Right atrium auricular region (tissue), 2 donors: ENCODE results near the gene NR1H4. TPM values are rescaled to one million over a fixed set of nuclear protein-coding genes. Genes with fewer than 3 reads are reported as not detected.
"Not testable (repeated sequence)": the region's sequence is repeated elsewhere in the genome, so short reads cannot be mapped to it uniquely, and the experiment has no call there.

Source experiments
- DNase-seq: peaks from one replicate; pipeline ENCODE4 v3.0.0-alpha.2; 2019; ENCODE audit warnings: low spot score
- H3K27ac ChIP-seq, 2 donors: fragments of 200-600 bp; sonication (generic); 1 replicate in 1 of 2; 2 replicates in 1 of 2; pipeline ENCODE4 v1.5.1; 2016 to 2019
- H3K27me3 ChIP-seq, 2 donors: fragments of 200-600 bp; sonication (generic); one replicate each; pipeline versions ENCODE4 v1.5.1 to v1.6.0; 2017 to 2019
- H3K36me3 ChIP-seq: fragments of 200-600 bp; sonication (generic); one replicate; pipeline ENCODE4 v1.5.1; 2016
- H3K4me1 ChIP-seq, 2 donors: fragments of 200-600 bp; sonication (generic); one replicate each; pipeline versions ENCODE4 v1.5.1 to v1.6.0; 2017 to 2019
- H3K4me3 ChIP-seq, 2 donors: fragments of 200-600 bp; sonication (generic); 1 replicate in 1 of 2; 2 replicates in 1 of 2; pipeline ENCODE4 v1.5.1; 2017 to 2019; ENCODE audit warnings: mild to moderate bottlenecking in 1 of 2, moderate library complexity in 1 of 2
- H3K9me3 ChIP-seq, 2 donors: fragments of 200-600 bp; sonication (generic); one replicate each; pipeline ENCODE4 v1.5.1; 2019
- CTCF ChIP-seq, 2 donors: fragments of 200-600 bp; sonication (generic); IDR thresholded peaks; one replicate each; pipeline ENCODE4 v1.5.1; 2019; ENCODE audit warnings: antibody characterized with exemption in 2 of 2
- total RNA-seq, 2 donors: library from RNA; depleted of rRNA; stranded (reverse); fragments of >200 nt; gene quantifications; one replicate each; pipeline ENCODE4 v1.1.0, GENCODE V29; 2016

NR1H4 gene
- total RNA-seq, 2 donors from 2014 or later, result not detected

GRCh38 chr12:100579844-100580243 is 106.2 kb downstream of the NR1H4 start:
- no peak for DNase-seq
- H3K4me1 ChIP-seq, result peaks cover 0 to 1% of the 10 kb centered on the region in 2 donors
- no peak for TF ChIP-seq CTCF (IDR thresholded peaks at IDR 0.05)
- no peak overlapping the region for H3K27ac ChIP-seq
- no peaks in the 10 kb centered on the region for H3K27me3 ChIP-seq
- H3K9me3 ChIP-seq, result peaks cover 0 to 5% of the 10 kb centered on the region in 2 donors
- H3K4me3 ChIP-seq, result no peak overlapping the region
- H3K36me3 ChIP-seq, result no peaks in the 10 kb centered on the region

- TF ChIP-seq CTCF (IDR thresholded peaks at IDR 0.05), result no peak
- Histone ChIP-seq H3K36me3 (no peaks in the 10 kb centered on the region), H3K27ac (no peak overlapping the region)
Measured at GRCh38 chr12:100584256-100584655, 110.6 kb downstream of the NR1H4 start.

DNA sequence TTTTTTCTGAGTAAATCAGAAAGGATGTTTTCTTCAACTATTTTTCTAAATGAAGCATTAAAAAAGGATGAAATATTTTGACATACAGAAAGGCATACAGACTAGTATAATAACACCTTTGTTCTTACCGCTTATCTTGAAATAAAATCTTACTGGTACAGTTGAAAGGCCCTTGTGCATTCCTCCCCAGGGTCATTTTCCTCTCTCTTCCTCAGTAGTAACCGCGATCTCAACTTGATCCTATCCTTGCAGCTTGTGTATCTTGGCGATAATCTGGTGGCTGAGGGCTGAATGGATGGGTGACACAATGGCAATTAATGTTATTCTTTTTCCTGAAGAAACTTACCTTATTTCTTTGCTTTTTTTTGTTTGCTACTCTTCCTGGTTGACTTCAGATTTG is 118.3 kb downstream of the NR1H4 start:
- peaks cover 0 to 6% of the 10 kb centered on the region in 2 donors for H3K4me1 ChIP-seq
- no peaks in the 10 kb centered on the region for H3K27me3 ChIP-seq
- H3K4me3 ChIP-seq, result no peak overlapping the region
- no peak for DNase-seq
- no peak for TF ChIP-seq CTCF (IDR thresholded peaks at IDR 0.05)
- H3K36me3 ChIP-seq, result no peaks in the 10 kb centered on the region
- no peak overlapping the region for H3K27ac ChIP-seq
- peaks cover 0 to 14% of the 10 kb centered on the region in 2 donors for H3K9me3 ChIP-seq

More at GRCh38 chr12:100584256-100584655, 110.6 kb downstream of the NR1H4 start:
- Histone ChIP-seq H3K4me1 (no peaks in the 10 kb centered on the region), H3K27me3 (no peaks in the 10 kb centered on the region), H3K9me3 (peaks cover 0 to 18% of the 10 kb centered on the region in 2 donors), H3K4me3 (no peak overlapping the region)
- DNase-seq, result no peak

GRCh38 chr12:100593490-100593889 is 119.8 kb downstream of the NR1H4 start:
- no peak overlapping the region for H3K27ac ChIP-seq
- no peak for DNase-seq
- no peaks in the 10 kb centered on the region for H3K36me3 ChIP-seq
- H3K4me3 ChIP-seq, result no peak overlapping the region
- peaks cover 0 to 6% of the 10 kb centered on the region in 2 donors for H3K4me1 ChIP-seq
- TF ChIP-seq CTCF (IDR thresholded peaks at IDR 0.05), result no peak
- H3K27me3 ChIP-seq, result no peaks in the 10 kb centered on the region
- peaks cover 0 to 8% of the 10 kb centered on the region in 2 donors for H3K9me3 ChIP-seq

GRCh38 chr12:100601626-100602025 is 128.0 kb downstream of the NR1H4 start:
- DNase-seq, result no peak
- TF ChIP-seq CTCF (IDR thresholded peaks at IDR 0.05), result no peak
- H3K36me3 ChIP-seq, result no peaks in the 10 kb centered on the region
- no peaks in the 10 kb centered on the region for H3K27me3 ChIP-seq
- H3K4me3 ChIP-seq, result no peak overlapping the region
- no peaks in the 10 kb centered on the region for H3K4me1 ChIP-seq
- no peak overlapping the region for H3K27ac ChIP-seq
- no peaks in the 10 kb centered on the region for H3K9me3 ChIP-seq

- DNase-seq, result not testable (repeated sequence)
Measured at GRCh38 chr12:100602997-100603396, 129.3 kb downstream of the NR1H4 start.

More at GRCh38 chr12:100602997-100603396, 129.3 kb downstream of the NR1H4 start:
- not testable (repeated sequence) for H3K36me3 ChIP-seq, H3K27me3 ChIP-seq, H3K4me3 ChIP-seq, H3K9me3 ChIP-seq, H3K27ac ChIP-seq, H3K4me1 ChIP-seq
